DOHH2 (cell line): ENCODE results near the gene CLEC1A.

Source experiments
- CTCF ChIP-seq: fragments of 200-600 bp; sonication (generic); IDR thresholded peaks from one replicate; pipeline ENCODE4 v1.5.1; 2014; ENCODE audit warnings: antibody characterized with exemption, mild to moderate bottlenecking, low read depth, low read length; ENCODE audit not compliant: poor library complexity, severe bottlenecking
- EZH2phosphoT487 ChIP-seq: fragments of 200-600 bp; sonication (generic); IDR thresholded peaks from 2 replicates; pipeline ENCODE4 v1.6.1; 2017; ENCODE audit warnings: borderline replicate concordance, mild to moderate bottlenecking, antibody characterized with exemption, low read length, moderate library complexity, mixed read lengths

- TF ChIP-seq CTCF (no peak), EZH2phosphoT487 (no peak)
These were observed 31.3 kb upstream of the CLEC1A start, which contains the start of gene CLEC7A for GRCh38 chr12:10130042-10130441.
